PC-9 (cell line): Measurements from ENCODE around the gene PIGN. TPM values are rescaled to one million over a fixed set of nuclear protein-coding genes. Genes with fewer than 3 reads are reported as not detected.

Experiments
- BruUV-seq: library from RNA; stranded (reverse); fragments of 400-500 nt; replicated peaks from 2 replicates; lab custom pipeline; 2021; lab: Mats Ljungman, UMichigan
- CTCF ChIA-PET: fragments of 300-600 bp; sonication (Branson Sonifier 250); formaldehyde crosslinking; loops from one replicate; lab custom pipeline; 2022; ENCODE audit warnings: antibody characterized with exemption; lab: Charles Lee
- POLR2A ChIA-PET: fragments of 300-600 bp; sonication (Branson Sonifier 250); formaldehyde crosslinking; loops from one replicate; lab custom pipeline; 2022; ENCODE audit warnings: antibody characterized with exemption; ENCODE audit not compliant: unreplicated experiment; lab: Charles Lee
- DNase-seq, 2 experiments: peaks; one replicate each; pipeline versions ENCODE4 v3.0.0 to v3.0.0-alpha.2; 2015 to 2022; ENCODE audit warnings: mixed read lengths in 1 of 2
- H2AFZ ChIP-seq: fragments of 200-600 bp; sonication (generic); 2 replicates; pipeline ENCODE4 v1.8.1; 2017; ENCODE audit warnings: antibody characterized with exemption
- H3F3A ChIP-seq: fragments of 200-600 bp; sonication (generic); 2 replicates; pipeline ENCODE4 v1.8.1; 2017; ENCODE audit warnings: antibody characterized with exemption, mild to moderate bottlenecking, low read depth; ENCODE audit not compliant: insufficient read depth
- H3K27ac ChIP-seq: fragments of 200-600 bp; sonication (generic); 2 replicates; pipeline ENCODE4 v1.6.1; 2016; ENCODE audit warnings: mixed run types
- H3K27me3 ChIP-seq: fragments of 200-600 bp; sonication (generic); 2 replicates; pipeline ENCODE4 v1.6.1; 2016; ENCODE audit warnings: low read depth, mixed run types; ENCODE audit not compliant: insufficient read depth
- H3K36me3 ChIP-seq: fragments of 200-600 bp; sonication (generic); 2 replicates; pipeline ENCODE4 v1.6.1; 2016; ENCODE audit warnings: low read depth, mixed run types
- H3K4me1 ChIP-seq: fragments of 200-600 bp; sonication (generic); replicated peaks from 2 replicates; pipeline ENCODE4 v1.6.1; 2016; ENCODE audit warnings: mixed run types; ENCODE audit not compliant: insufficient read depth
- H3K4me2 ChIP-seq: fragments of 200-600 bp; sonication (generic); 2 replicates; pipeline ENCODE4 v1.6.1; 2017; ENCODE audit warnings: mixed run types
- H3K4me3 ChIP-seq: fragments of 200-600 bp; sonication (generic); 2 replicates; pipeline ENCODE4 v1.6.1; 2016; ENCODE audit warnings: mixed run types
- H3K79me2 ChIP-seq: fragments of 200-600 bp; sonication (generic); 2 replicates; pipeline ENCODE4 v1.6.1; 2017; ENCODE audit warnings: low read depth, mixed run types
- H3K9me2 ChIP-seq: fragments of 200-600 bp; sonication (generic); 2 replicates; pipeline ENCODE4 v1.8.1; 2017; ENCODE audit warnings: mild to moderate bottlenecking; ENCODE audit not compliant: insufficient read depth
- H3K9me3 ChIP-seq: fragments of 200-600 bp; sonication (generic); 2 replicates; pipeline ENCODE4 v1.8.1; 2016; ENCODE audit warnings: low read depth; ENCODE audit not compliant: insufficient read depth
- H4K20me1 ChIP-seq: fragments of 200-600 bp; sonication (generic); 2 replicates; pipeline ENCODE4 v1.8.1; 2017; ENCODE audit not compliant: insufficient read depth
- EZH2 ChIP-seq: fragments of 200-600 bp; sonication (generic); IDR thresholded peaks from 2 replicates; pipeline ENCODE4 v1.8.0; 2017; ENCODE audit warnings: antibody characterized with exemption, low read depth
- intact Hi-C: fragments of 100-400 bp; cut with micrococcal nuclease; formaldehyde crosslinking; loops from one replicate; pipeline ENCODE4 v1.10.0; 2022; ENCODE audit not compliant: unreplicated experiment
- total RNA-seq: library from RNA; stranded (reverse); gene quantifications from 2 replicates; pipeline ENCODE4 v1.2.3, GENCODE V29; 2021
- TF ChIP-seq, protein P1 (sequence below): fragments of 200-600 bp; sonication (generic); conservative IDR thresholded peaks from 2 replicates; pipeline ENCODE4 v1.6.1; 2017; ENCODE audit warnings: mixed run types, antibody characterized with exemption, mild to moderate bottlenecking, moderate library complexity

Gene PIGN
- total RNA-seq, 1 experiment from 2014 or later = 20.3 TPM

DNA sequence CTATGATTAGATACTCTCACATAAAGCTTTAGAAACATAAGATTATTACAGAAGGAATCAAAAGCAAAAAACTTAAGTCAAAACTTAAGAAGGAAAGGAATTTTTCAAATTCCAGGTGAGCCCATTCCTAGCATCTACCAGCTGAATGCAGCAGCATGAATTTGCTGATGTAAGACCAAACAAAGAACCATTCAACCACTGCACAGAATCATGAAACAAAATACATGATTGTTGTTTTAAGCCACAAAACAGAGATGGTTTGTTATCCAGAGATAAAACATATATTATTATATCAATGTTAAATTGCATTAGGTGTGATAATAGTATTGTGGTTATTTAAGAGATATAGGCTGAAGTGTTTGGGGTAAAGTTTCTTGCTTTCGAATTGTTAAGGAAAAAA, 29.0 kb downstream of the PIGN start:
- Histone ChIP-seq H3K9me2 (no peaks in the 10 kb centered on the region), H3K4me1 (no peaks in the 10 kb centered on the region), H3K36me3 (0 out of 2 replicates have a peak, but pooled peaks cover 4% of the 10 kb centered on the region), H3K27me3 (no peaks in the 10 kb centered on the region), H3F3A (no peaks in the 10 kb centered on the region), H3K4me3 (no peak overlapping the region), H3K27ac (no peak overlapping the region), H4K20me1 (no peaks in the 10 kb centered on the region), H2AFZ (no peak overlapping the region), H3K79me2 (no peaks in the 10 kb centered on the region), H3K9me3 (no peaks in the 10 kb centered on the region), H3K4me2 (no peak overlapping the region)
- intact Hi-C loops = no loop called here
- BruUV-seq = no TSS peak
- CTCF ChIA-PET = no interaction called here
- TF ChIP-seq, protein P1, sequence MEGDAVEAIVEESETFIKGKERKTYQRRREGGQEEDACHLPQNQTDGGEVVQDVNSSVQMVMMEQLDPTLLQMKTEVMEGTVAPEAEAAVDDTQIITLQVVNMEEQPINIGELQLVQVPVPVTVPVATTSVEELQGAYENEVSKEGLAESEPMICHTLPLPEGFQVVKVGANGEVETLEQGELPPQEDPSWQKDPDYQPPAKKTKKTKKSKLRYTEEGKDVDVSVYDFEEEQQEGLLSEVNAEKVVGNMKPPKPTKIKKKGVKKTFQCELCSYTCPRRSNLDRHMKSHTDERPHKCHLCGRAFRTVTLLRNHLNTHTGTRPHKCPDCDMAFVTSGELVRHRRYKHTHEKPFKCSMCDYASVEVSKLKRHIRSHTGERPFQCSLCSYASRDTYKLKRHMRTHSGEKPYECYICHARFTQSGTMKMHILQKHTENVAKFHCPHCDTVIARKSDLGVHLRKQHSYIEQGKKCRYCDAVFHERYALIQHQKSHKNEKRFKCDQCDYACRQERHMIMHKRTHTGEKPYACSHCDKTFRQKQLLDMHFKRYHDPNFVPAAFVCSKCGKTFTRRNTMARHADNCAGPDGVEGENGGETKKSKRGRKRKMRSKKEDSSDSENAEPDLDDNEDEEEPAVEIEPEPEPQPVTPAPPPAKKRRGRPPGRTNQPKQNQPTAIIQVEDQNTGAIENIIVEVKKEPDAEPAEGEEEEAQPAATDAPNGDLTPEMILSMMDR = no peak
- no peak for TF ChIP-seq EZH2
- POLR2A ChIA-PET = no interaction called here
- DNase-seq = no peak

DNA sequence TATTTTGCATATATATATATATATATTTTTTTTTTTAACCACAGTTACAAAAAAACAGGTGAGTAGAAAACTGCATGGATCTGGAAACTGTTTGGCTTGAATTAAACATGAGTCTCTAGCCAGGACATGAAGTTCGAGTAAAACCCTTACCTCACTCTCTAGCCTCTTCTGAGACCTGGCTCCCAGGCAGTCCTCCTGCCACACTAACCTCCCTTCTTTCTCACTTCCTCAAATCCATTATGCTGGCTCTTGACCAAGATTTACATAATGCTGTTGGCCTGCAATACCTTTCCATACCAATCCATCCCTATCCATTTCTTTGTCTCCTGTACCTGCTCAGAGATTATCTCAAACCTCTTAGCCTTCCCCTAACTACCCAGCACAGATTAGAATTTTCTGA, 34.0 kb downstream of the PIGN start:
- ChIA-PET CTCF (no interaction called here), POLR2A (no interaction called here)
- Histone ChIP-seq H3K4me2 (no peak overlapping the region), H3K9me3 (no peaks in the 10 kb centered on the region), H3K4me3 (no peak overlapping the region), H3K27ac (no peak overlapping the region), H3K79me2 (no peaks in the 10 kb centered on the region), H4K20me1 (no peaks in the 10 kb centered on the region), H3F3A (no peaks in the 10 kb centered on the region), H3K27me3 (no peaks in the 10 kb centered on the region), H2AFZ (no peak overlapping the region), H3K36me3 (0 out of 2 replicates have a peak, but pooled peaks cover 4% of the 10 kb centered on the region), H3K4me1 (no peaks in the 10 kb centered on the region), H3K9me2 (no peaks in the 10 kb centered on the region)
- intact Hi-C loops = no loop called here
- no peak for DNase-seq
- no peak for TF ChIP-seq EZH2
- TF ChIP-seq, protein P1 = no peak
- no TSS peak for BruUV-seq

DNA sequence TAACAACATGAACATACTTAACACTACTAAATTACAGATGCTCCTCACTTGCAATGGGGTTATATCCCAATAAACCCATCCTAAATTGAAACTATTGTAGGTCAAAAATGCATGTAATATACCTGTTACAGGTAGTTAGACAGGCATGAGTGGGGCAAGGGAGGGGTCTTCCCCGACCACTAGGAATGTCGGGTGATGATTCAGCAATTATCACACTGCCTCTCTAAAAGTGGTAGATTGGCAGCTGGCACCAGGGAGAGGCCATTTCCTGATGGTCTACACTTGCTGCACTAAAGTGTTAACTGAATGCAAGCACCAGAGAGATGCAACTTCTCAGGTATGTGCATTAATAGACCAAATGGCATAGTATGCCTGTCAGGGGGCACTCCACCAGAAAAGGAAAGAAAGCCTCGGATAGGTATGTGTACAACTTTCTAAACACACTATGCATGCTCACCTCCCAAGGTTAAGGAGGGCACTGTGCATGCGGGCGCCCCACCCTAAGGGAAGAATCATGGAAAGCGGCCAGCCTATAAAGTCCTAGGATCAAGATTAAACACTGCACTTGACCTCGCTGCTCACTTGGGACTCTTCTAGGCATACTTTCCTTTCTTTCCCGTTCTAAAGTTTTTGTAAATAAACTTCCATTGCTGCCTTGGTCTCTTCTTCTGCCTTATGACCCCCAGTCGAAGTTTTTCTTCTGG, 35.6 kb downstream of the PIGN start:
- POLR2A ChIA-PET = interaction anchor here (0.6 kb wide), 1 partner anchor 592 kb away, joined by 4 read pairs; no protein-coding TSS in a partner anchor
- no peaks in the 10 kb centered on the region for H3K27me3 ChIP-seq

More for the DNA sequence above, 35.6 kb downstream of the PIGN start:
- Histone ChIP-seq H4K20me1 (no peaks in the 10 kb centered on the region), H3K27ac (no peak overlapping the region), H3K4me2 (no peak overlapping the region), H3K9me2 (no peaks in the 10 kb centered on the region), H3K36me3 (no peaks in the 10 kb centered on the region), H3K4me1 (no peaks in the 10 kb centered on the region), H3F3A (no peaks in the 10 kb centered on the region), H3K79me2 (no peaks in the 10 kb centered on the region), H2AFZ (no peak overlapping the region), H3K4me3 (no peak overlapping the region), H3K9me3 (no peaks in the 10 kb centered on the region)
- no peak for DNase-seq
- no TSS peak for BruUV-seq
- intact Hi-C loops = no loop called here
- CTCF ChIA-PET = no interaction called here
- TF ChIP-seq, protein P1 = no peak
- TF ChIP-seq EZH2 = no peak
